Cerebellar nuclear complex (tissue), 1 donor: ENCODE data around the gene GALNT2.

ENCODE experiments used
- DNase-seq, 2 experiments: peaks; one replicate each; lab custom pipeline; 2025; lab: John Stamatoyannopoulos, UW

Gene GALNT2

GRCh38 chr1:230072296-230072695, 5.3 kb downstream of the GALNT2 start:
- DNase-seq: no peak

GRCh38 chr1:230072866-230073265, 5.8 kb downstream of the GALNT2 start:
- DNase-seq: no peak

- no peak for DNase-seq
Measured at GRCh38 chr1:230073371-230074035, 6.5 kb downstream of the GALNT2 start.

GRCh38 chr1:230074270-230074669, 7.2 kb downstream of the GALNT2 start:
- no peak for DNase-seq

- DNase-seq: no peak
Measured at GRCh38 chr1:230074762-230075161, 7.7 kb downstream of the GALNT2 start.

- no peak for DNase-seq
Measured at GRCh38 chr1:230076121-230076520, 9.1 kb downstream of the GALNT2 start.

GRCh38 chr1:230077011-230077410, 10.0 kb downstream of the GALNT2 start:
- DNase-seq: no peak

- DNase-seq: no peak
Measured at GRCh38 chr1:230077436-230078213, 10.6 kb downstream of the GALNT2 start.

GRCh38 chr1:230079199-230080024, 12.4 kb downstream of the GALNT2 start:
- no peak for DNase-seq

- DNase-seq: no peak
Measured at GRCh38 chr1:230080822-230081221, 13.8 kb downstream of the GALNT2 start.

GRCh38 chr1:230081751-230082150, 14.7 kb downstream of the GALNT2 start:
- DNase-seq: no peak

- no peak for DNase-seq
Measured at GRCh38 chr1:230082211-230082610, 15.2 kb downstream of the GALNT2 start.

- DNase-seq: no peak
Measured at GRCh38 chr1:230083053-230083452, 16.0 kb downstream of the GALNT2 start.

GRCh38 chr1:230083746-230084407, 16.8 kb downstream of the GALNT2 start:
- no peak for DNase-seq

- no peak for DNase-seq
Measured at GRCh38 chr1:230084408-230085177, 17.6 kb downstream of the GALNT2 start.

- no peak for DNase-seq
Measured at GRCh38 chr1:230085178-230085515, 18.1 kb downstream of the GALNT2 start.

GRCh38 chr1:230086151-230086550, 19.1 kb downstream of the GALNT2 start:
- DNase-seq: no peak

- DNase-seq: no peak
Measured at GRCh38 chr1:230087028-230087716, 20.1 kb downstream of the GALNT2 start.

GRCh38 chr1:230087717-230088105, 20.7 kb downstream of the GALNT2 start:
- no peak for DNase-seq

- DNase-seq: no peak
Measured at GRCh38 chr1:230090194-230090711, 23.2 kb downstream of the GALNT2 start.
